Chondrocyte (in vitro differentiated cells): ENCODE data around the gene ZNF107. TPM values are rescaled to one million over a fixed set of nuclear protein-coding genes. Genes with fewer than 3 reads are reported as not detected.

Source experiments
- DNase-seq: peaks from one replicate; pipeline ENCODE4 v3.0.0; 2021; ENCODE audit warnings: mixed read lengths, low spot score
- H3K27ac Mint-ChIP-seq: one replicate; pipeline ENCODE4 v1.8.0; 2021; ENCODE audit warnings: mild to moderate bottlenecking, moderate library complexity, mixed read lengths; ENCODE audit not compliant: unreplicated experiment
- H3K27me3 Mint-ChIP-seq: 2 replicates; pipeline ENCODE4 v1.8.0; 2021; ENCODE audit warnings: low read depth, mixed read lengths
- H3K36me3 Mint-ChIP-seq: 2 replicates; pipeline ENCODE4 v1.8.0; 2021; ENCODE audit warnings: low read depth, mixed read lengths
- H3K4me1 Mint-ChIP-seq: 2 replicates; pipeline ENCODE4 v1.8.0; 2021; ENCODE audit warnings: low read depth, mild to moderate bottlenecking, mixed read lengths
- H3K4me3 Mint-ChIP-seq: one replicate; pipeline ENCODE4 v1.8.0; 2021; ENCODE audit warnings: mild to moderate bottlenecking, moderate library complexity, mixed read lengths; ENCODE audit not compliant: unreplicated experiment
- H3K9me3 Mint-ChIP-seq: 2 replicates; pipeline ENCODE4 v1.8.0; 2021; ENCODE audit warnings: low read depth, mixed read lengths
- CTCF ChIP-seq: fragments of 200-600 bp; sonication (generic); IDR thresholded peaks from 2 replicates; pipeline ENCODE4 v1.5.0; 2021; ENCODE audit warnings: antibody characterized with exemption, mild to moderate bottlenecking, moderate library complexity
- long read RNA-seq: library from polyadenylated mRNA; stranded (forward); transcript quantifications from one replicate; pipeline ENCODE4 v2.0.0, GENCODE V29; 2021
- total RNA-seq: library from RNA; stranded (reverse); gene quantifications from 3 replicates; pipeline ENCODE4 v1.2.1, GENCODE V29; 2021

Gene ZNF107
- total RNA-seq, result 1.7 to 3.3 TPM (median 1.9 TPM) in 3 replicates
- long read RNA-seq, result 0 reads

GRCh38 chr7:64665980-64666662 is at the start of gene ZNF107:
ZNF107 (plus strand) TSS chr7:64666133; CDS start chr7:64666283, 150 bp downstream.
- TF ChIP-seq CTCF, result no peak
- Mint-ChIP-seq H3K27me3 (no peaks in the 10 kb centered on the region), H3K4me1 (peaks cover 24% of the 10 kb centered on the region), H3K36me3 (peaks cover 6% of the 10 kb centered on the region), H3K9me3 (peaks cover 4% of the 10 kb centered on the region), H3K4me3 (peak within 1 kb of the TSS; percentile 97), H3K27ac (peak within 1 kb of the TSS; percentile 95)
- peak; percentile 95 for DNase-seq

GRCh38 chr7:64618785-64619456 is 47.0 kb upstream of the ZNF107 start:
- Mint-ChIP-seq H3K36me3 (no peaks in the 10 kb centered on the region), H3K27ac (no peak overlapping the region), H3K27me3 (no peaks in the 10 kb centered on the region), H3K4me3 (no peak overlapping the region), H3K9me3 (peaks cover 40% of the 10 kb centered on the region), H3K4me1 (no peaks in the 10 kb centered on the region)
- DNase-seq, result no peak
- TF ChIP-seq CTCF, result peak; percentile 78

- Mint-ChIP-seq H3K4me3 (no peak overlapping the region), H3K27me3 (no peaks in the 10 kb centered on the region), H3K4me1 (no peaks in the 10 kb centered on the region), H3K36me3 (no peaks in the 10 kb centered on the region), H3K9me3 (peaks cover 36% of the 10 kb centered on the region), H3K27ac (no peak overlapping the region)
- no peak for DNase-seq
- no peak for TF ChIP-seq CTCF
Observed at GRCh38 chr7:64619705-64620104, 46.2 kb upstream of the ZNF107 start.

- no peaks in the 10 kb centered on the region for H3K4me1 Mint-ChIP-seq
- no peak overlapping the region for H3K27ac Mint-ChIP-seq
- H3K36me3 Mint-ChIP-seq, result no peaks in the 10 kb centered on the region
- H3K9me3 Mint-ChIP-seq, result peaks cover 20% of the 10 kb centered on the region
- TF ChIP-seq CTCF, result no peak
- DNase-seq, result no peak
- no peaks in the 10 kb centered on the region for H3K27me3 Mint-ChIP-seq
- H3K4me3 Mint-ChIP-seq, result no peak overlapping the region
Observed at GRCh38 chr7:64621656-64622055, 44.3 kb upstream of the ZNF107 start.

- no peaks in the 10 kb centered on the region for H3K27me3 Mint-ChIP-seq
- no peaks in the 10 kb centered on the region for H3K4me1 Mint-ChIP-seq
- TF ChIP-seq CTCF, result peak; percentile 77
- H3K27ac Mint-ChIP-seq, result no peak overlapping the region
- no peak for DNase-seq
- H3K9me3 Mint-ChIP-seq, result peaks cover 14% of the 10 kb centered on the region
- no peak overlapping the region for H3K4me3 Mint-ChIP-seq
- no peaks in the 10 kb centered on the region for H3K36me3 Mint-ChIP-seq
Observed at GRCh38 chr7:64625114-64626082, 40.5 kb upstream of the ZNF107 start.
